ENCODE measurements around the gene KCNMA1.

The KCNMA1 gene

GRCh38 chr10:77106676-77107075 is 530.9 kb downstream of the KCNMA1 start:
- Histone ChIP-seq H3K79me1 (ENCODE audit: low read depth, low read length) (no peaks in the 10 kb centered on the region), H3K4me2 (ENCODE audit: insufficient read depth, low read length, poor library complexity, severe bottlenecking) (no peak overlapping the region), H4K91ac (ENCODE audit: low read depth, low read length, poor library complexity) (no peak overlapping the region), H3K9ac (ENCODE audit: low read depth, low read length, poor library complexity) (no peak overlapping the region), H4K8ac (ENCODE audit: low read depth, low read length) (no peak overlapping the region), H3K9me3 (replicated peaks in 1 of 2; ENCODE audit: control insufficient read depth in 2 of 2, insufficient read depth in 1 of 2, low read depth in 1 of 2, low read length in 2 of 2) (no peaks in the 10 kb centered on the region), H3K4me3 (ENCODE audit: low read length in 2 of 2) (no peak overlapping the region), H3K27me3 (ENCODE audit: control insufficient read depth in 3 of 3, insufficient read depth in 3 of 3, low read depth in 1 of 3, low read length in 3 of 3) (no peaks in the 10 kb centered on the region), H2BK5ac (ENCODE audit: low read length) (no peak overlapping the region), H2AK5ac (ENCODE audit: low read depth, low read length) (no peak overlapping the region), H2AFZ (ENCODE audit: low read length) (no peak overlapping the region), H2BK15ac (ENCODE audit: low read length) (no peak overlapping the region), H2BK12ac (ENCODE audit: low read length) (no peak overlapping the region), H2BK120ac (ENCODE audit: low read depth, low read length) (no peak overlapping the region), H3K27ac (replicated peaks; ENCODE audit: low read length) (no peak overlapping the region), H3K4ac (ENCODE audit: low read length) (no peak overlapping the region), H3K36me3 (replicated peaks in 1 of 2; ENCODE audit: control insufficient read depth in 2 of 2, insufficient read depth in 2 of 2, low read length in 2 of 2) (no peaks in the 10 kb centered on the region), H3K18ac (ENCODE audit: low read length) (no peak overlapping the region), H3K23ac (ENCODE audit: low read depth, low read length, poor library complexity) (no peak overlapping the region), H3K4me1 (ENCODE audit: control insufficient read depth in 2 of 2, insufficient read depth in 1 of 2, low read depth in 1 of 2, low read length in 2 of 2) (no peaks in the 10 kb centered on the region), H3K14ac (ENCODE audit: low read length) (no peak overlapping the region)
- no CpG with 5 or more reads among the region's 3 CpGs for WGBS, 2 donors (ENCODE audit: extremely low coverage in 2 of 2, insufficient read length in 2 of 2, insufficient replicate concordance in 1 of 2)
- no peak for DNase-seq (ENCODE audit: low spot score)

GRCh38 chr10:77105761-77106221 is 531.8 kb downstream of the KCNMA1 start:
- Histone ChIP-seq H3K4me2 (ENCODE audit: insufficient read depth, low read length, poor library complexity, severe bottlenecking) (no peak overlapping the region), H2BK15ac (ENCODE audit: low read length) (no peak overlapping the region), H3K9ac (ENCODE audit: low read depth, low read length, poor library complexity) (no peak overlapping the region), H3K79me1 (ENCODE audit: low read depth, low read length) (no peaks in the 10 kb centered on the region), H3K23ac (ENCODE audit: low read depth, low read length, poor library complexity) (no peak overlapping the region), H3K18ac (ENCODE audit: low read length) (no peak overlapping the region), H3K4me1 (ENCODE audit: control insufficient read depth in 2 of 2, insufficient read depth in 1 of 2, low read depth in 1 of 2, low read length in 2 of 2) (no peaks in the 10 kb centered on the region), H3K27ac (replicated peaks; ENCODE audit: low read length) (no peak overlapping the region), H3K27me3 (ENCODE audit: control insufficient read depth in 3 of 3, insufficient read depth in 3 of 3, low read depth in 1 of 3, low read length in 3 of 3) (no peaks in the 10 kb centered on the region), H3K9me3 (replicated peaks in 1 of 2; ENCODE audit: control insufficient read depth in 2 of 2, insufficient read depth in 1 of 2, low read depth in 1 of 2, low read length in 2 of 2) (no peaks in the 10 kb centered on the region), H2BK12ac (ENCODE audit: low read length) (no peak overlapping the region), H4K91ac (ENCODE audit: low read depth, low read length, poor library complexity) (no peak overlapping the region), H3K36me3 (replicated peaks in 1 of 2; ENCODE audit: control insufficient read depth in 2 of 2, insufficient read depth in 2 of 2, low read length in 2 of 2) (no peaks in the 10 kb centered on the region), H3K14ac (ENCODE audit: low read length) (no peak overlapping the region), H2BK120ac (ENCODE audit: low read depth, low read length) (no peak overlapping the region), H4K8ac (ENCODE audit: low read depth, low read length) (no peak overlapping the region), H2BK5ac (ENCODE audit: low read length) (no peak overlapping the region), H2AK5ac (ENCODE audit: low read depth, low read length) (no peak overlapping the region), H2AFZ (ENCODE audit: low read length) (no peak overlapping the region), H3K4ac (ENCODE audit: low read length) (no peak overlapping the region), H3K4me3 (ENCODE audit: low read length in 2 of 2) (no peak overlapping the region)
- WGBS, 2 donors (ENCODE audit: extremely low coverage in 2 of 2, insufficient read length in 2 of 2, insufficient replicate concordance in 1 of 2) = no CpG with 5 or more reads among the region's 5 CpGs
- DNase-seq (ENCODE audit: low spot score) = no peak

GRCh38 chr10:77104459-77104980 is 533.1 kb downstream of the KCNMA1 start:
- WGBS, 2 donors (ENCODE audit: extremely low coverage in 2 of 2, insufficient read length in 2 of 2, insufficient replicate concordance in 1 of 2) = no CpG with 5 or more reads among the region's 4 CpGs
- Histone ChIP-seq H3K27ac (replicated peaks; ENCODE audit: low read length) (no peak overlapping the region), H3K9me3 (replicated peaks in 1 of 2; ENCODE audit: control insufficient read depth in 2 of 2, insufficient read depth in 1 of 2, low read depth in 1 of 2, low read length in 2 of 2) (no peaks in the 10 kb centered on the region), H2AK5ac (ENCODE audit: low read depth, low read length) (no peak overlapping the region), H3K23ac (ENCODE audit: low read depth, low read length, poor library complexity) (no peak overlapping the region), H3K4ac (ENCODE audit: low read length) (no peak overlapping the region), H3K79me1 (ENCODE audit: low read depth, low read length) (no peaks in the 10 kb centered on the region), H3K18ac (ENCODE audit: low read length) (no peak overlapping the region), H2BK120ac (ENCODE audit: low read depth, low read length) (no peak overlapping the region), H3K4me3 (ENCODE audit: low read length in 2 of 2) (no peak overlapping the region), H3K14ac (ENCODE audit: low read length) (no peak overlapping the region), H3K36me3 (replicated peaks in 1 of 2; ENCODE audit: control insufficient read depth in 2 of 2, insufficient read depth in 2 of 2, low read length in 2 of 2) (no peaks in the 10 kb centered on the region), H4K8ac (ENCODE audit: low read depth, low read length) (no peak overlapping the region), H2BK15ac (ENCODE audit: low read length) (no peak overlapping the region), H3K27me3 (ENCODE audit: control insufficient read depth in 3 of 3, insufficient read depth in 3 of 3, low read depth in 1 of 3, low read length in 3 of 3) (no peaks in the 10 kb centered on the region), H3K4me1 (ENCODE audit: control insufficient read depth in 2 of 2, insufficient read depth in 1 of 2, low read depth in 1 of 2, low read length in 2 of 2) (no peaks in the 10 kb centered on the region), H4K91ac (ENCODE audit: low read depth, low read length, poor library complexity) (no peak overlapping the region), H2AFZ (ENCODE audit: low read length) (no peak overlapping the region), H2BK12ac (ENCODE audit: low read length) (no peak overlapping the region), H3K9ac (ENCODE audit: low read depth, low read length, poor library complexity) (no peak overlapping the region), H3K4me2 (ENCODE audit: insufficient read depth, low read length, poor library complexity, severe bottlenecking) (no peak overlapping the region), H2BK5ac (ENCODE audit: low read length) (no peak overlapping the region)
- no peak for DNase-seq (ENCODE audit: low spot score)

- DNase-seq (ENCODE audit: low spot score) = no peak
- Histone ChIP-seq H2BK120ac (ENCODE audit: low read depth, low read length) (no peak overlapping the region), H2BK15ac (ENCODE audit: low read length) (no peak overlapping the region), H2BK12ac (ENCODE audit: low read length) (no peak overlapping the region), H3K4ac (ENCODE audit: low read length) (no peak overlapping the region), H2AK5ac (ENCODE audit: low read depth, low read length) (no peak overlapping the region), H3K36me3 (replicated peaks in 1 of 2; ENCODE audit: control insufficient read depth in 2 of 2, insufficient read depth in 2 of 2, low read length in 2 of 2) (no peaks in the 10 kb centered on the region), H4K8ac (ENCODE audit: low read depth, low read length) (no peak overlapping the region), H3K4me3 (ENCODE audit: low read length in 2 of 2) (no peak overlapping the region), H3K9me3 (replicated peaks in 1 of 2; ENCODE audit: control insufficient read depth in 2 of 2, insufficient read depth in 1 of 2, low read depth in 1 of 2, low read length in 2 of 2) (no peaks in the 10 kb centered on the region), H3K9ac (ENCODE audit: low read depth, low read length, poor library complexity) (no peak overlapping the region), H3K18ac (ENCODE audit: low read length) (no peak overlapping the region), H3K4me2 (ENCODE audit: insufficient read depth, low read length, poor library complexity, severe bottlenecking) (no peak overlapping the region), H3K27ac (replicated peaks; ENCODE audit: low read length) (no peak overlapping the region), H3K79me1 (ENCODE audit: low read depth, low read length) (no peaks in the 10 kb centered on the region), H3K4me1 (ENCODE audit: control insufficient read depth in 2 of 2, insufficient read depth in 1 of 2, low read depth in 1 of 2, low read length in 2 of 2) (no peaks in the 10 kb centered on the region), H3K14ac (ENCODE audit: low read length) (no peak overlapping the region), H2BK5ac (ENCODE audit: low read length) (no peak overlapping the region), H3K23ac (ENCODE audit: low read depth, low read length, poor library complexity) (no peak overlapping the region), H2AFZ (ENCODE audit: low read length) (no peak overlapping the region), H4K91ac (ENCODE audit: low read depth, low read length, poor library complexity) (no peak overlapping the region), H3K27me3 (ENCODE audit: control insufficient read depth in 3 of 3, insufficient read depth in 3 of 3, low read depth in 1 of 3, low read length in 3 of 3) (no peaks in the 10 kb centered on the region)
- no CpG with 5 or more reads among the region's 4 CpGs for WGBS, 2 donors (ENCODE audit: extremely low coverage in 2 of 2, insufficient read length in 2 of 2, insufficient replicate concordance in 1 of 2)
These were observed 534.4 kb downstream of the KCNMA1 start for GRCh38 chr10:77103213-77103612.

All from neuronal stem cell (in vitro differentiated cells).